GM12872 (cell line): ENCODE data around the gene PTPN4.

Experiments used
- CTCF ChIP-seq: IDR thresholded peaks from 3 replicates; pipeline ENCODE4 v1.5.1; 2011; ENCODE audit warnings: low read depth, mild to moderate bottlenecking, low read length, moderate library complexity; ENCODE audit not compliant: insufficient read depth

Gene PTPN4, protein sequence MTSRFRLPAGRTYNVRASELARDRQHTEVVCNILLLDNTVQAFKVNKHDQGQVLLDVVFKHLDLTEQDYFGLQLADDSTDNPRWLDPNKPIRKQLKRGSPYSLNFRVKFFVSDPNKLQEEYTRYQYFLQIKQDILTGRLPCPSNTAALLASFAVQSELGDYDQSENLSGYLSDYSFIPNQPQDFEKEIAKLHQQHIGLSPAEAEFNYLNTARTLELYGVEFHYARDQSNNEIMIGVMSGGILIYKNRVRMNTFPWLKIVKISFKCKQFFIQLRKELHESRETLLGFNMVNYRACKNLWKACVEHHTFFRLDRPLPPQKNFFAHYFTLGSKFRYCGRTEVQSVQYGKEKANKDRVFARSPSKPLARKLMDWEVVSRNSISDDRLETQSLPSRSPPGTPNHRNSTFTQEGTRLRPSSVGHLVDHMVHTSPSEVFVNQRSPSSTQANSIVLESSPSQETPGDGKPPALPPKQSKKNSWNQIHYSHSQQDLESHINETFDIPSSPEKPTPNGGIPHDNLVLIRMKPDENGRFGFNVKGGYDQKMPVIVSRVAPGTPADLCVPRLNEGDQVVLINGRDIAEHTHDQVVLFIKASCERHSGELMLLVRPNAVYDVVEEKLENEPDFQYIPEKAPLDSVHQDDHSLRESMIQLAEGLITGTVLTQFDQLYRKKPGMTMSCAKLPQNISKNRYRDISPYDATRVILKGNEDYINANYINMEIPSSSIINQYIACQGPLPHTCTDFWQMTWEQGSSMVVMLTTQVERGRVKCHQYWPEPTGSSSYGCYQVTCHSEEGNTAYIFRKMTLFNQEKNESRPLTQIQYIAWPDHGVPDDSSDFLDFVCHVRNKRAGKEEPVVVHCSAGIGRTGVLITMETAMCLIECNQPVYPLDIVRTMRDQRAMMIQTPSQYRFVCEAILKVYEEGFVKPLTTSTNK

DNA sequence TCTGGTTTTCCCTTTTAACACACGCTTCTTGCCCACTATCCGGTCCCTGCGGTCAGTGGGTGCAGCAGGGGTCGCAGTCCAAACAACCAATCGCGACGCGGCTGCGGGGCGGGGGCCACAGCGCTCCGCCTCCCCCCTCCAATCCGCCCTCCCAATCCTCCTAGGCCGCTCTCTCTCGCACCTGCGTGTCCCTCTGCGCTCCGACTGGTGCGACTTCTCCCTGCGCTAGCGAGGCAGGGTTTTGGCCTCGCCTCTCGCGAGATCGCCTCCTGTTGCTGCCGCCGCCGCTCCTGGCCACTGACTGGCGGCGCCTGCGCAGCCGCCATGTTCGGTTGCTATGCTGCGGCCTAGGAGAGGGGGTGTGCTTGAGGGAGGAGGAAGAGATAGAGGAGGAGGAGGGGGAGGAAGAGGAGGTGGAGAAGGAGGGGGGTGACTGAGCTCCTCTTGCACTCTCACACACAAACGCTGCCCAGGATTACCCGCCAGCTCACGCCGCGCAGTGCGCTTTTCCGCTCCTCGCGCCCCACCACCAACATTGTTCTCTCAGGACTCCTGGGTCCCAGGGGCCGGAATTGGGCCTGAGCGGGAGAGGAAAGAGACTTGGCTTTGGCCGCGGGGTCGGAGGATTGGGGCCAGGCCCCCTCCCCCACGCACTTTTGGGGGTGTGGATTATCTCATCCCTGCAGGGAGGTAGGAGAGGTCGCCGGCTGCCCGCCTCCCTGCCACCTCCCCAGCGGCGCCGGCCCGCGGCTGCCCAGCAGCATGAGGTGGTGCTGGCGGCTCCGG is at the start of gene PTPN4:
TSS of gene PTPN4 (plus strand) at position 472 of the 786 bp plus-strand sequence. CDS start 49,932 bp downstream, outside the sequence.
- TF ChIP-seq CTCF = no peak

DNA sequence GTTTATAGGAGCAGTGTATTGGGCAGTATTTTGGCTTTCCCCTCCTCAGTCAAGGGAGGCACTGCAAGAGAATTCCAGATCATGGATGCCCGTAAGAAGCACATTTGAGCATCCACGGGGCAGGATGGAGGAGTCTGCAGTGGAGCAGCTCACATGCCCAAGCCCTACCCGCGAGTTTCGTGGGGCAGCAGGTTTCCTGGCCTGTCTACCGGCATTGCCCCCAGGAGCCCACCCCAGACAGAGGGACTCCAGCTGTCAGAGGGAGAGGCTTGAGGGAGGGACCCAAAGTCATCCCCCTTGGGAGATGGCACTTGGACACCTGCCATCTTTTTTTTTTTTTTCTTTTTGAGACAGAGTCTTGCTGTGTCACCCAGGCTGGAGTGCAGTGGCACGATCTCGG is 49.4 kb upstream of the PTPN4 start:
- no peak for TF ChIP-seq CTCF

DNA sequence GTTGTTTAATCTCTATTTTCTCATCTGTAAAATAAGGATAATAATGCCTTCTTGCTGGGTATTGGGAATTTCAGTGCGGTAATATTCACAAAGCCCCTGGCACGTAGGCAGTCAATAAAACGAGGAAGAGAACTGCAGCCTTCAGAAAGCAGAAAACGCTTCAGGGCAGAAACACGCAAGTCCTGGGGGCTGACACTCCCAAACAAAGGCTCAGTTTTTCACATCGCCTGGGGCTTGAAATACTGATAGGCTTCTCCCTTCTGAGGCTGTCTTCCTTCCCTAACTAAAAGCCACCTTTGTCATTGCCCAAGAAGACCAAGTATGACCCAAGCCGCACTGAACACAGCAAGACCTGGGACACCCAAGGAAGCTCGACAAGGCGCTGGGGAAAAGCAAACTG is 48.4 kb upstream of the PTPN4 start:
- no peak for TF ChIP-seq CTCF

DNA sequence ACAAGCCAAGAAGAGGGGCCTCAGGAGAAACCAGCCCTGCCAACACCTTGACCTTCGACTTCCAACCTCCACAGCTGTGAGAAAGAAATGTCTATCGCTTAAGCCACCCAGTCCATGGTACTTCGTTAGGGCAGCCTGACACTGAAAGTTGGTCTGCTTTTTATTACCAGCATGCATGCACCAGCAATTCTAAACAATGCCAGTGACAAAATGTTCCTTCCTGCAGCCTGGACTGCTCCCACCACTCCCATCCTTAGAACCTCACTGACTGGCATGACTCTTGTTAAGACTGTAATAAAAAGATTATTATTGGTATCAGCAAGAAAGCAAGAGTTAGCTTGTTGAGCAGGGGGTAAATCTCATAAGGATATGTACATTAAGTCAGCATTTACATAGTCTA is 47.2 kb upstream of the PTPN4 start:
- TF ChIP-seq CTCF = no peak

DNA sequence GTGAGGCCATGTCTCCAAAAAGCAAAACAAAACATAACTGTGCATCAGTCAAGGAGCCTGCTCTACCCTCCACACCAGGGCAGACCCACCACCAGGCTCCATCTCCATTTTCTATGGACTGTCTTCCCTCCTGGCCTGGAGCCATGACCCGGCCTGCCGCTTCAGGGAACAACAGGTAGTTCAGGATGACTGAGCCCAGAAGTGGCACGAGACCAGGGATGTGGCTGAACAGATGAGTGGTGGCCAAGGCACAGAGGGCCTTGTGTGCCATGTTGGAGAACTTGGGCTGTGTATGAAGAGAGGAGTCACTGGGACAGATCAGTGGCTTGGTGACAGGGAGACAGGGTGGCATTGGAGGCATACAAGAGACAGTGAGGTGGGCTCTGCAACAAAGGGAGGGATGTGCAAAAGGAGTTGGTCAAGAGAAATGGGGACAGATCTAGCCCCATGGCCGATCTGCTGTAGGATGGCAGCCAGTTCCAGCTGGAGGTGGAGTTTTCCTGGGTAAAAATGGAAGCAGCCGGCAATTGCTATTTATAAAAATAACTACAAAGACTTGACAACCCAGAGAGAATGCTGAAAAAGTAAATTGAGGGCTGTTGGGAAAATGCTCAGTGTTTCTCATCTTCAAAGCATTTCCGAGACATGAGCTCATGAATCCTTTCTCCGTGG is 45.8 kb upstream of the PTPN4 start:
- no peak for TF ChIP-seq CTCF

GRCh38 chr2:119715409-119716283 is 44.1 kb upstream of the PTPN4 start:
- TF ChIP-seq CTCF = no peak
